Measurements from ENCODE around the gene FOXO1.

FOXO1 gene

DNA sequence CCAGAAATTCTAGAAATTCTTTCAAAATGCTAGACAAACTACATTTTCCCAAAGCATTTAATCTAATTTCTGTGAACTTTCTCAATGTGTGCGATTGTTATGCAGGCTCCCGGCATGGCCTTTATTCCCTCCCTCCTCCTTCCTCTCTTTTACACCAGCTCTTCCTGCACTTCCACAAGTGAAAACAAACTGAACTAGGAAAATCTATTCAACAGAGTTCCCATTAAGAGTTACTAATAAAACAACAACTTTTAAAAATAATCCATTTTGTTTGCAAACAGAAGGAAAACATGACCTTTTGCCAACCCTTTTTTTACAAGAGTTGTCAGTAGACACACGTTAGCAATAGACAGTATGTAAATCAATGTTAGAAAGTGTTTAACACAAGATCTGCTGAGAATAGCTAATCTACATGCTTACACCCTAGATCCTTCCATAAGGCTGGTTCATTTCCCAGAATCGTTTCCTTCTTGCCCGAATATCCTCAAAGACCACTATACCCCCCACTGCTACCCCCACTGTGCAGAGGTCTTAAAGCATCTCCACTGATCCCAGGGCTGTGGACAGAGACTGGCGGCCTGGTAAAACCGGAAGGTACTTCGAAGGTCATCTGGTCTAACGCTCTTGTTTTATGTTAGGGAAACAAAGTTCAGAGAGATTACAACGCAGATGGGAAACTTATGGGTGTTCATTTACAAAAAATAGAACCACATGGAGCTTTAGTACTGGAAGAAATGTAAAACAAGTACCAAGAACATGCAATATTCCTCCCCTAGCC lies 98.0 kb downstream of the FOXO1 start:
- no peak for DNase-seq (ENCODE audit: low read depth, low spot score)
- TF ChIP-seq, protein P1, sequence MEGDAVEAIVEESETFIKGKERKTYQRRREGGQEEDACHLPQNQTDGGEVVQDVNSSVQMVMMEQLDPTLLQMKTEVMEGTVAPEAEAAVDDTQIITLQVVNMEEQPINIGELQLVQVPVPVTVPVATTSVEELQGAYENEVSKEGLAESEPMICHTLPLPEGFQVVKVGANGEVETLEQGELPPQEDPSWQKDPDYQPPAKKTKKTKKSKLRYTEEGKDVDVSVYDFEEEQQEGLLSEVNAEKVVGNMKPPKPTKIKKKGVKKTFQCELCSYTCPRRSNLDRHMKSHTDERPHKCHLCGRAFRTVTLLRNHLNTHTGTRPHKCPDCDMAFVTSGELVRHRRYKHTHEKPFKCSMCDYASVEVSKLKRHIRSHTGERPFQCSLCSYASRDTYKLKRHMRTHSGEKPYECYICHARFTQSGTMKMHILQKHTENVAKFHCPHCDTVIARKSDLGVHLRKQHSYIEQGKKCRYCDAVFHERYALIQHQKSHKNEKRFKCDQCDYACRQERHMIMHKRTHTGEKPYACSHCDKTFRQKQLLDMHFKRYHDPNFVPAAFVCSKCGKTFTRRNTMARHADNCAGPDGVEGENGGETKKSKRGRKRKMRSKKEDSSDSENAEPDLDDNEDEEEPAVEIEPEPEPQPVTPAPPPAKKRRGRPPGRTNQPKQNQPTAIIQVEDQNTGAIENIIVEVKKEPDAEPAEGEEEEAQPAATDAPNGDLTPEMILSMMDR (IDR thresholded peaks at IDR 0.05; ENCODE audit: insufficient read depth, low read length, missing control alignments) = no peak
- no peak overlapping the region for H3K4me3 ChIP-seq (ENCODE audit: low read depth, low read length)
- POLR2A ChIA-PET = no interaction called here
- CTCF ChIA-PET = no interaction called here

DNA sequence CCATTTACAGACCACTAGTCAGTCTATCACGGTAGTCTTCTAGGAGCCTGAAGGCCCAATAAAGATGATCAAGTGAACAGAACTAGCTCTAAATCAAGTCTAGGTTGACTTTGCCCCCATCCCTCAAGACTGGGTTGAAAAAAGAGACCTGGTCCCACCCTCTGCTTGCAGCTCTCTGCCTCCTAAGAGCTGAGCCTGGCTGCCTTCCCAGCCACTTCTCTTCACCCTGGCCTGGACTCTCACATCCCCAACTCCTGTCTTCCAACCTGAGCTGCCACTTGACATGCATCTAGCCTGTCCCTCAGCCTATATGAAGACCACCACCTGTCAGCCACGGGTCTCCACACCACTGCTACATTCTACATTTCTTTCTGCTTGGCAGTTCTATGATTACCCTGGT lies 99.6 kb downstream of the FOXO1 start:
- TF ChIP-seq, protein P1 (IDR thresholded peaks at IDR 0.05; ENCODE audit: insufficient read depth, low read length, missing control alignments) = no peak
- CTCF ChIA-PET = no interaction called here
- DNase-seq (ENCODE audit: low read depth, low spot score) = no peak

DNA sequence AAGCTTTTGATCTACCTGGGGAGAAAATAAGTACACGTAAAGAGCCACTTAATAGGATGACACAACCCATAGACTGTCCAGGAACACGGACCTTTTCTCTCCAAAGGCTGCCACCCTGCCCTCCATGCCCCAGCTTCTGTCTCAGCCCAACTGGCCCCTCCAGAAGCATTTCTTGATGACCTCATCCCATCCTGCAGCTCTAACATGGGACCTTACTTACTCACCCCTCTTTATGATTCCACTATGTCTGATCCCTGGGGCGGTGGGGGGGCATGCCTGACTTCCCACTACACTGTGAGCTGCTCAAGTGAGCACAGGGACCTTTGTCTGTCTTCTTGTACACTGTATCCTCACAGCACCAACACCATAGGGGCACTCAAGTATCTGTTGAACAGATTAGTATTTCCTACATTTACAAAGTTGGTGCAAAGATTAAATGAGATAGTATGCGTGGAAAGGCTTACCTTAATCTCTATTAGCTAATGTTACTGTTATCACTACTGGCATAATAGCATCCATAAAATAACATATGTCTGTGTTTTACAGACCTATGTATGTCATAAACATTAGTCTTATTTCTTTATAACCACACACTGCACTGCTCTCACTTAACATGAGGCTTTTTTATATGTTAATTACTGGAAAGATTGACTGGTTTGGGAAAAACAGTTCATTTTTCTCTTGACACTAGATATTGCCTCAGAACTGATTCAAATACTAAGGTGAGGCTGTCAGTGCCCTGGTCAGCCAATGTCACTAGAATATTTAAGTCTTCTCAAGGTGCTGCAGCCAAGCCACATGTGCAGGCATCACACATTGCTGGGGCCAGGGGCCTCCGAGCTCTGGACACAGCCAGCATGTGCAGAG lies 100.9 kb downstream of the FOXO1 start:
- TF ChIP-seq, protein P1 (IDR thresholded peaks at IDR 0.05; ENCODE audit: insufficient read depth, low read length, missing control alignments) = no peak
- DNase-seq (ENCODE audit: low read depth, low spot score) = no peak
- ChIA-PET CTCF (no interaction called here), POLR2A (no interaction called here)
- H3K4me3 ChIP-seq (ENCODE audit: low read depth, low read length) = no peak overlapping the region

More for the DNA sequence above, 99.6 kb downstream of the FOXO1 start:
- H3K4me3 ChIP-seq (ENCODE audit: low read depth, low read length) = no peak overlapping the region
- POLR2A ChIA-PET = no interaction called here

DNA sequence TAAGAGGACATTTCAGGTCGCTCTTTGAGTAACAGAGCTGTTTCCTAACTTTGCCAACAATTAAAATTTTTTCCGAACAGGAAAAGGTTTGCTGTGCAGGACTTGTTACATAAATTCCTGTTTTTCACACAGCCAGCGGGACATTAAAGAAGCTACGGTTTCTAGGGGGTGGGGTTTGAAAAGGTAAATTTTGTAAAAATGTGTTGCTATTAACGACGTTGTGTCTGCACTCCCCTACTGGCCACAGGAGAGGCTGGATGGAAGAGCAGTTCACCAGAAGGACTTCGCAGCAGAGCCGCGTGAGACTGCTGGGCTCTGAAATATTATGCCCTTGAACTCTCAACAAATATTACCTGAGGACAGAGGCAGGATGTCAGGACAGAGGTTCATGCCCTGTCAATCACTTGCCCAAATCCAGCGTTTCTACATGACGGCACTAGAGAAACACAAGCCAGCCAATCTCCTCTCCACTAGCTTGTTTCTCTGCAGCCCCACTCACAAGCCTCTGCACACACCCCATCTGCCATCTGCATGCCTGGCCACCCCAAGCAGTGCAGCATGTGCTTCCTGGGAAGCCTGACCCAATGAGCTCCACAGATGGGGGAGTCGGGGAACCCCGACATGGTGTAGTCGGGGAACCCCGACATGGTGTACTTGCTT lies 102.0 kb downstream of the FOXO1 start:
- H3K4me3 ChIP-seq (ENCODE audit: low read depth, low read length) = no peak overlapping the region
- ChIA-PET CTCF (no interaction called here), POLR2A (no interaction called here)
- DNase-seq (ENCODE audit: low read depth, low spot score) = no peak
- TF ChIP-seq, protein P1 (IDR thresholded peaks at IDR 0.05; ENCODE audit: insufficient read depth, low read length, missing control alignments) = no peak

DNA sequence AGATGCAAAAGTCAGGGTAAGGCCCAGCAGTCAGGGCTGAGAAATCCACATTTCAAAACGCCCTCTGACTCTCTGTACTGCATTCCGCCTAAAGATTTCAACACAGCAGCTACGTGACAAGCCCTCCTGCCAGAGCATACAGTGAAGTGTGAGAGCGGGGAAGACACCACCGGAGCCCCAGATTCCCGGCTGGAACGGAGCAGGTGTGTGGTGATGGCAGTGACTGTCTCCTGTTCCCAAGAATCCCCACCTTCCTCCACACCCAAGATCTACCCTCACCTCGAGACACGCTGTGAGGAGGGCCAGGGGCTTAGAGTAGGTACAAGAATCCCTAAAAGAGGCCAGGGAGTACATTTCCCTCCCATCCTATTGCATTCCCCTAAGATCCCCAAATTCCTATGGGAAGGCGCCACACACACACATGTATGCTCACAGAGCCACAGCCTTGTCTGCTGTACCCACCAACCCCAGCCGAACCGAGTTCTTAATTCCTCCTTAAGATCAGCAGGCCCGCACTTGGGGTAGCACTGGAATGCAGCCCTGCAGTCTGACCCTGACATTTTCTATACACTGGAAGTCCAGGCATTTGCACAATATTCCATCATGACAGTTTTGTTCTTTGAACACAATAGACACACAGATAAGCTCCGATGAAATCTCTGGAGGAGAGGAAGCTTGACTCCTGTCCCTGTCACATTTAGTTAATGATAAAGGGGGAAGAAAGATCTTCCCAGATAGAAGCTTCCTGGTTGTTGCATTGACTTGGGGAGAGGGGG lies 102.9 kb downstream of the FOXO1 start:
- no peak overlapping the region for H3K4me3 ChIP-seq (ENCODE audit: low read depth, low read length)
- ChIA-PET CTCF (no interaction called here), POLR2A (no interaction called here)
- TF ChIP-seq, protein P1 (IDR thresholded peaks at IDR 0.05; ENCODE audit: insufficient read depth, low read length, missing control alignments) = no peak
- no peak for DNase-seq (ENCODE audit: low read depth, low spot score)
